Stimulated activated naive B cell treated with anti-CD40 and anti-IgM and Interleukin-4, amounts not matched to agents 10 μg/mL and 1 μg/mL and 100 μg/mL, for 72 hours (primary cell): Measurements from ENCODE around the gene CDH26.

ENCODE experiments used
- ATAC-seq, 2 donors: fragments of 150-1000 bp; cut with Tn5 transposase; replicated peaks; 2 replicates each; pipeline ENCODE4 v1.10.0; 2021; ENCODE audit warnings: moderate library complexity in 1 of 2
- DNase-seq: peaks from one replicate; pipeline ENCODE4 v3.0.0; 2021
- H3K27ac Mint-ChIP-seq: one replicate; pipeline ENCODE4 v1.8.0; 2022; ENCODE audit warnings: mild to moderate bottlenecking, mixed read lengths
- H3K27me3 Mint-ChIP-seq, 2 donors: one replicate each; pipeline ENCODE4 v1.8.0; 2022; ENCODE audit warnings: mixed read lengths in 2 of 2
- H3K36me3 Mint-ChIP-seq, 2 donors: one replicate each; pipeline ENCODE4 v1.8.0; 2022; ENCODE audit warnings: mixed read lengths in 2 of 2, mild to moderate bottlenecking in 1 of 2
- H3K4me1 Mint-ChIP-seq, 2 donors: one replicate each; pipeline ENCODE4 v1.8.0; 2022; ENCODE audit warnings: mixed read lengths in 2 of 2, mild to moderate bottlenecking in 1 of 2
- H3K4me3 Mint-ChIP-seq, 2 donors: one replicate each; pipeline ENCODE4 v1.8.0; 2022; ENCODE audit warnings: mild to moderate bottlenecking in 2 of 2, mixed read lengths in 2 of 2, moderate library complexity in 1 of 2
- H3K9me3 Mint-ChIP-seq, 2 donors: one replicate each; pipeline ENCODE4 v1.8.0; 2022; ENCODE audit warnings: mixed read lengths in 2 of 2, mild to moderate bottlenecking in 1 of 2

The CDH26 gene

GRCh38 chr20:60046011-60046413 is 87.8 kb downstream of the CDH26 start:
- H3K36me3 Mint-ChIP-seq, result no peaks in the 10 kb centered on the region
- no peak for DNase-seq
- H3K27ac Mint-ChIP-seq, result no peak overlapping the region
- H3K27me3 Mint-ChIP-seq, result peaks cover 0 to 4% of the 10 kb centered on the region in 2 donors
- no peak for ATAC-seq
- peaks cover 0 to 2% of the 10 kb centered on the region in 2 donors for H3K4me1 Mint-ChIP-seq
- no peak overlapping the region for H3K4me3 Mint-ChIP-seq
- H3K9me3 Mint-ChIP-seq, result peaks cover 0 to 2% of the 10 kb centered on the region in 2 donors

GRCh38 chr20:60046436-60046835 is 88.2 kb downstream of the CDH26 start:
- H3K9me3 Mint-ChIP-seq, result peaks cover 0 to 2% of the 10 kb centered on the region in 2 donors
- no peaks in the 10 kb centered on the region for H3K36me3 Mint-ChIP-seq
- no peak for ATAC-seq
- H3K27me3 Mint-ChIP-seq, result peaks cover 0 to 4% of the 10 kb centered on the region in 2 donors
- DNase-seq, result no peak
- H3K4me3 Mint-ChIP-seq, result no peak overlapping the region
- peaks cover 0 to 2% of the 10 kb centered on the region in 2 donors for H3K4me1 Mint-ChIP-seq
- H3K27ac Mint-ChIP-seq, result no peak overlapping the region

GRCh38 chr20:60046860-60047259 is 88.6 kb downstream of the CDH26 start:
- DNase-seq (no peak), ATAC-seq (no peak)
- no peak overlapping the region for H3K4me3 Mint-ChIP-seq
- no peaks in the 10 kb centered on the region for H3K36me3 Mint-ChIP-seq
- H3K27me3 Mint-ChIP-seq, result peaks cover 4% of the 10 kb centered on the region in 2 donors
- H3K9me3 Mint-ChIP-seq, result peaks cover 0 to 2% of the 10 kb centered on the region in 2 donors
- no peaks in the 10 kb centered on the region for H3K4me1 Mint-ChIP-seq
- no peak overlapping the region for H3K27ac Mint-ChIP-seq

- no peak for ATAC-seq
- H3K36me3 Mint-ChIP-seq, result no peaks in the 10 kb centered on the region
- H3K9me3 Mint-ChIP-seq, result no peaks in the 10 kb centered on the region
- peaks cover 6 to 11% of the 10 kb centered on the region in 2 donors for H3K27me3 Mint-ChIP-seq
- H3K27ac Mint-ChIP-seq, result no peak overlapping the region
- H3K4me1 Mint-ChIP-seq, result no peaks in the 10 kb centered on the region
- H3K4me3 Mint-ChIP-seq, result no peak overlapping the region
- no peak for DNase-seq
Observed at GRCh38 chr20:60048634-60049521, 90.7 kb downstream of the CDH26 start.

- Mint-ChIP-seq H3K36me3 (no peaks in the 10 kb centered on the region), H3K27ac (no peak overlapping the region), H3K4me3 (no peak overlapping the region), H3K4me1 (no peaks in the 10 kb centered on the region), H3K9me3 (no peaks in the 10 kb centered on the region), H3K27me3 (peaks cover 6 to 12% of the 10 kb centered on the region in 2 donors)
- DNase-seq, result no peak
- ATAC-seq, result no peak
Observed at GRCh38 chr20:60049601-60050000, 91.4 kb downstream of the CDH26 start.

GRCh38 chr20:60050193-60050947 is 92.1 kb downstream of the CDH26 start:
- no peak overlapping the region for H3K4me3 Mint-ChIP-seq
- H3K9me3 Mint-ChIP-seq, result no peaks in the 10 kb centered on the region
- ATAC-seq (no peak), DNase-seq (no peak)
- H3K27ac Mint-ChIP-seq, result no peak overlapping the region
- H3K27me3 Mint-ChIP-seq, result peaks cover 6 to 12% of the 10 kb centered on the region in 2 donors
- H3K36me3 Mint-ChIP-seq, result no peaks in the 10 kb centered on the region
- peaks cover 4% of the 10 kb centered on the region in 2 donors for H3K4me1 Mint-ChIP-seq

GRCh38 chr20:60051911-60052310 is 93.7 kb downstream of the CDH26 start:
- no peak for ATAC-seq
- Mint-ChIP-seq H3K27ac (no peak overlapping the region), H3K9me3 (no peaks in the 10 kb centered on the region), H3K4me3 (no peak overlapping the region), H3K27me3 (peaks cover 6 to 12% of the 10 kb centered on the region in 2 donors), H3K36me3 (no peaks in the 10 kb centered on the region), H3K4me1 (peaks cover 9 to 17% of the 10 kb centered on the region in 2 donors)
- DNase-seq, result no peak

- peaks cover 6 to 12% of the 10 kb centered on the region in 2 donors for H3K27me3 Mint-ChIP-seq
- peaks cover 13 to 21% of the 10 kb centered on the region in 2 donors for H3K4me1 Mint-ChIP-seq
- no peak for DNase-seq
- H3K9me3 Mint-ChIP-seq, result no peaks in the 10 kb centered on the region
- no peaks in the 10 kb centered on the region for H3K36me3 Mint-ChIP-seq
- no peak for ATAC-seq
- H3K4me3 Mint-ChIP-seq, result no peak overlapping the region
- H3K27ac Mint-ChIP-seq, result no peak overlapping the region
Observed at GRCh38 chr20:60052322-60052721, 94.1 kb downstream of the CDH26 start.

- DNase-seq, result no peak
- Mint-ChIP-seq H3K4me1 (peaks cover 21 to 31% of the 10 kb centered on the region in 2 donors), H3K36me3 (no peaks in the 10 kb centered on the region), H3K4me3 (no peak overlapping the region), H3K27ac (no peak overlapping the region), H3K27me3 (peaks cover 6 to 8% of the 10 kb centered on the region in 2 donors), H3K9me3 (no peaks in the 10 kb centered on the region)
- no peak for ATAC-seq
Observed at GRCh38 chr20:60053125-60053817, 95.0 kb downstream of the CDH26 start.

- Mint-ChIP-seq H3K9me3 (no peaks in the 10 kb centered on the region), H3K4me3 (no peak overlapping the region), H3K27me3 (peaks cover 6 to 8% of the 10 kb centered on the region in 2 donors), H3K4me1 (peaks cover 27 to 36% of the 10 kb centered on the region in 2 donors), H3K36me3 (no peaks in the 10 kb centered on the region), H3K27ac (no peak overlapping the region)
- ATAC-seq, result no peak
- no peak for DNase-seq
Observed at GRCh38 chr20:60053818-60054190, 95.6 kb downstream of the CDH26 start.

GRCh38 chr20:60054716-60055634 is 96.8 kb downstream of the CDH26 start:
- no peaks in the 10 kb centered on the region for H3K9me3 Mint-ChIP-seq
- no peak for ATAC-seq
- no peaks in the 10 kb centered on the region for H3K36me3 Mint-ChIP-seq
- peaks cover 6 to 8% of the 10 kb centered on the region in 2 donors for H3K27me3 Mint-ChIP-seq
- DNase-seq, result no peak
- H3K27ac Mint-ChIP-seq, result no peak overlapping the region
- no peak overlapping the region for H3K4me3 Mint-ChIP-seq
- peaks cover 27 to 38% of the 10 kb centered on the region in 2 donors for H3K4me1 Mint-ChIP-seq

- Mint-ChIP-seq H3K4me1 (peaks cover 27 to 38% of the 10 kb centered on the region in 2 donors), H3K27me3 (peaks cover 6 to 8% of the 10 kb centered on the region in 2 donors), H3K4me3 (peak overlapping the region in 1 of 2 donors; percentile 32), H3K36me3 (no peaks in the 10 kb centered on the region), H3K27ac (no peak overlapping the region), H3K9me3 (no peaks in the 10 kb centered on the region)
- ATAC-seq (peak; percentile 40 to 51), DNase-seq (no peak)
Observed at GRCh38 chr20:60055740-60056139, 97.5 kb downstream of the CDH26 start.

GRCh38 chr20:60056407-60057122 is 98.3 kb downstream of the CDH26 start:
- Mint-ChIP-seq H3K36me3 (no peaks in the 10 kb centered on the region), H3K4me1 (peaks cover 27 to 38% of the 10 kb centered on the region in 2 donors), H3K27me3 (peaks cover 5 to 8% of the 10 kb centered on the region in 2 donors), H3K9me3 (no peaks in the 10 kb centered on the region), H3K4me3 (no peak overlapping the region), H3K27ac (no peak overlapping the region)
- ATAC-seq (no peak), DNase-seq (no peak)
